ENCODE measurements around the gene CNP.

The CNP gene

GRCh38 chr17:41942626-41943373 lies 23.8 kb upstream of the CNP start:
- no peak for DNase-seq (ENCODE audit: low spot score)

DNA sequence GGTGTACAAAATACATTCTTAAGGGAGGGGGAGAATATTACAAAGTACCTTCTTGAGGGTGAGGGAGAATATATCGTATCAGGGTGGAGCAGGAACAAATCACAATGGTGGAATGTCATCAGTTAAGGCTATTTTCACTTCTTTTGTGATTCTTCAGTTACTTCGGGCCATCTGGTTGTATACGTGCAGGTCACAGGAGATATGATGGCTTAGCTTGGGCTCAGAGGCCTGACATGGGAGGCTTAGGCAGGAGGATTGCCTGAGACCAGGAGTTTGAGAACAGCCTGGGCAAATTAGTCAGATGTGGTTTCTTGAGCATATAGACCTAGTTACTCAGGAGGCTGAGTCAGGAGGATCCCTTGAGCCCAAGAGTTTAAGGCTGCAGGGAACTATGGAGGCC lies 23.1 kb upstream of the CNP start:
- DNase-seq (ENCODE audit: low spot score): no peak

DNA sequence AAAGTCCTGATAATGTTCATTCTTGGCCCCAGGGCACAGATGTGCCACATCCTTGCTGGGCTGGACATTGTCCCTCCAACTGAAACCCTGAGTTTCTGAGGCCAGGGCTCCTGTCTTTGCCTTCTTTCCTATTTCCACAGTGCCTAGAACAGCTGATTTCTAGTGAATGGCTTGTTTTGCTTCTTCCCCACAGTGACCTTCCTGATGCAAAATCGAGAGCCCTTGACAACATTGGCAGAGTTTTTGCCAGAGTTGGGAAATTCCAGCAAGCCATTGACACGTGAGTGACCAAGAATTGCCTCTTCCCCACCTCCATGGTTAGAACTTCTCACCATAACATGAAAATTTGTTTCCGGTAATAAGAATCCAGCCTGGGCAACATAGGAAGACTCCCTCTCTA lies 21.7 kb upstream of the CNP start:
- no peak for DNase-seq (ENCODE audit: low spot score)

- DNase-seq (ENCODE audit: low spot score): no peak
These were observed 17.7 kb upstream of the CNP start for GRCh38 chr17:41948762-41949460.

GRCh38 chr17:41956522-41956921 lies 10.1 kb upstream of the CNP start:
- no peak for DNase-seq (ENCODE audit: low spot score)

DNA sequence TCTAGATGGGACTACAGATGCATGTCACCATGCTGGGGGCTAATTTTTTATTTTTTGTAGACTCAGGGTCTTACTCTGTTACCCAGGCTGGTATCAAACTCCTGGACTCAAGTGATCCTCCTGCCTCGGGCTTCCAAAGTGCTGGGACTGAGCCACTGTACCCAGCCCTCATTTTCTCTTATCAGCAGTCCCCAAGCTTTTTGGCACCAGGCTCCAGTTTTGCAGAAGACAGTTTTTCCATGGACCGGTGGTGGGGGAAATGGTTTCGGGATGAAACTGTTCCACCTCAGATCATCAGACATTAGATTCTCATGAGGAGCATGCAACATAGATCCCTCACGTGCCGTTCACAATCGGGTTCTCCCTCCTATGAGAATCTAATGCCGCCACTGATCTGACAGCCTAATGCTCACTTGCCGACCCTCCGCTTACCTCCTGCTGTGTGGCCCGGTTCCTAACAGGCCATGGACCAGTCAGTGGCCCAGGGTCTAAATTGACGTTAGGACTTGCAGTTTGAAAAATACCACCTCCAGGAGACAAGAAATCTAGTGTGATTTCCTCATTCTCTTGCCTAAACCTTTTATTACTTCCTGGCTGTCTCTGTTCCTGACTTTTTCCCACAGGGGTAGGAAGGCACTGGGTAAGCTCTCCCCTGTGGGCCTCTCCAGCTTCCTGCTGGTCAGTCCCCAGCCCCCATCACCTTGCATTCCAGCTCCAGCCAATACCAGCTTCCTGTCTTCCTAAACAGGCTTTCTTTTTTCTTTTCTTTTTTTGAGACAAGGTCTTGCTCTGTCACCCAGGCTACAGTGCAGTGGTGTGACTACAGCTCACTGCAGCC lies 9.3 kb upstream of the CNP start:
- no peak for DNase-seq (ENCODE audit: low spot score)

- DNase-seq (ENCODE audit: low spot score): no peak
These were observed 8.6 kb upstream of the CNP start for GRCh38 chr17:41957869-41958439.

DNA sequence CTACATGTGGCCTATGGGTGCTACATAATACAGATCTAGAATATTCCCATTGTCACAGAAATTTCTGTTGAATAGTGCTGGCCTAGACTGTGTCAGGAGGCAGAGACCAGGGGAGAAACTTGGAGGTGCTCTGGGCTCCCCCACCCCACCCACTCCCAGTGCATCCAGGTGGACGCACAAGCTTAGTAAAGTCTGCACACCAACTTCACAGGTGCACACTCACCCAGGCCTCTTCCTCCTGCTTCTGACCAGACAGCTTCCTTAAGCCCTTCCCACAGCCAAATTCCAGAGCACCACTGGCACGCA lies 7.6 kb upstream of the CNP start:
- DNase-seq (ENCODE audit: low spot score): no peak

DNA sequence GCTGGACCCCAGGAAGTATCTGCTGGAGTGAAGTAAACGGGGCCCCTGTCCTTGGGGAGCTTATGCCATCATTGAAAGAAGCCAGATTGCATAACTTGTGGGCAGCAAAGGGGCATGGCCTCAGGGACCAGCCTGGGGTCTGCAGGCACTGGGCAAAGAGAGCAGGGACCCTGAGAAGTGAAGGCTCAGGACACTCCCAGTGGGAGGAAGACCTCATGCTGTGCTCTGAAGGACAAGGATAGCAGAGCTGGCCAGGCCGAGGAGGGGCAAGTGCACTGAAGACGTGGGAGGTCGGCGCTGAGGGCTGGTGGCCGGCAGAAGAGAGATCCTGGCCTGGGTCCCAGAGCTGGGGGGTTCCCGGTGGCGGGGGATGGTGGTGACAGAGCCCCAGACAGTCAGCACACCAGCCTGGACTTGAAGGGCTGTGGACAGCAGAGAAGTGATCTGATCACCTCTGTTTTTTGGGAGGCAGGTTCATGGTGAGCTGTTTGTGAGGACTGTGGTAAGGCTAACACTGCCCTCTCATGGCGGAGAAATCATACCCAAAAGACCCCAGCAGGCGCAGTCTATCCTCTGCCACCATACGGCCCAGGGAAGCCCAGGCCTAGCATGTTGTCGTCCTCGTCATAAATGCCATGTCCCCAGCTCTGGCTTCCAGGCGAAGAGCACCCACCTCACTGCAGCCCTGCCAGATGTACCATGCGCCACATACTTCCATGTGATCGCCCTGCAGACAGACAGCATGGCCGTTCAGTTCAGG lies 7.1 kb upstream of the CNP start:
- peak; percentile 44 for DNase-seq (ENCODE audit: low spot score)

GRCh38 chr17:41962111-41962510 lies 4.5 kb upstream of the CNP start:
- DNase-seq (ENCODE audit: low spot score): no peak

- DNase-seq (ENCODE audit: low spot score): peak; percentile 76
These were observed 3.7 kb upstream of the CNP start for GRCh38 chr17:41962768-41963434.

- peak; percentile 36 for DNase-seq (ENCODE audit: low spot score)
These were observed 717 bp upstream of the CNP start for GRCh38 chr17:41965694-41966462.

DNA sequence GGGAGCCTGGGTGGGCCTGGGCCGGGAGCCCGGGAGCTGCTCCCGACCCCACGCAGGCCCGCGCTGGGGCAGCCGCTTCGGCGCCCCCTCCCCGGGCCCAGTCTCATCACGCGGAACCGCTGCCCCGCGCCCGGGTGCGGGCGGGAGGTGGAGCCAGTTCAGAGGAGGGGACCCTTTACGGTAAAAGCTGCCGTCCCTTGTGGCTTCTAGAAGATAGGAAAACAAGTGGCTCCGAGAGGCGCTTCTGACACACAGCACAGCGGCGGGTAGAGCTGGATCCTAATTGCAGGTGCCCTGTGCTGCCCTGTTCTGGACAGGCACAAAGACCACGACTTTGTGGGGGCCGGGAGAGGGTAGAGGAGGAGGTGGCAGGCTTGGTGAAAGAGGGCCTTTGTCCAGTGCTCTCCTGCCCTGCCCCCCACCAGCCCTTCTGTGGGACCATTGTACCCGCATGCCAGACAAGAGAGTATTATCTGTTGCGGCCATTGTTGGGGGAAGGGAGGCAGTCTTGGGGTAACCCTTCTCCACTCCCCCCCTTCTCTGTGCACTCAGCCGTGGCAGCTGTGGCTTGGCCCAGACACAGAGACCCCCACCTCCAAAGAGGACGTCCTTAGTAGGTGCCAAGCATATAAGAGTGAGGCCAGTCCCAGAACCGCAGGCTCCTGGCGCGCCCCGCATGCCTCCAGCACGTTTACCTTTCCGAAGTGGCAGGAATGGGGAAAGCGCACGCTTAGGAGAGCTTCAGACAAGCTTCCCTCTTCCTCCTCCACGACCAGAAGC lies 736 bp downstream of the CNP start:
- no peak for DNase-seq (ENCODE audit: low spot score)

DNA sequence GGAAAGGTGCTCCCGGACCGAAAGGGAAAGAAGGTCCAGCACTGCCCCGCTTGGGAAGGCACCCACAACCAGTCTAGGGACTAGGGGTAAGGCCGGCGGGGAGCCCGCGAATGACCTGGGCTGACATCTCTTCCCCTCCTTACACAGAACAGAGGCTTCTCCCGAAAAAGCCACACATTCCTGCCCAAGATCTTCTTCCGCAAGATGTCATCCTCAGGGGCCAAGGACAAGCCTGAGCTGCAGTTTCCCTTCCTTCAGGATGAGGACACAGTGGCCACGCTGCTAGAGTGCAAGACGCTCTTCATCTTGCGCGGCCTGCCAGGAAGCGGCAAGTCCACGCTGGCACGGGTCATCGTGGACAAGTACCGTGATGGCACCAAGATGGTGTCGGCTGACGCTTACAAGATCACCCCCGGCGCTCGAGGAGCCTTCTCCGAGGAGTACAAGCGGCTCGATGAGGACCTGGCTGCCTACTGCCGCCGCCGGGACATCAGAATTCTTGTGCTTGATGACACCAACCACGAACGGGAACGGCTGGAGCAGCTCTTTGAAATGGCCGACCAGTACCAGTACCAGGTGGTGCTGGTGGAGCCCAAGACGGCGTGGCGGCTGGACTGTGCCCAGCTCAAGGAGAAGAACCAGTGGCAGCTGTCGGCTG lies 1.5 kb downstream of the CNP start:
- DNase-seq (ENCODE audit: low spot score): no peak

- no peak for DNase-seq (ENCODE audit: low spot score)
These were observed 2.1 kb downstream of the CNP start for GRCh38 chr17:41968676-41969075.

DNA sequence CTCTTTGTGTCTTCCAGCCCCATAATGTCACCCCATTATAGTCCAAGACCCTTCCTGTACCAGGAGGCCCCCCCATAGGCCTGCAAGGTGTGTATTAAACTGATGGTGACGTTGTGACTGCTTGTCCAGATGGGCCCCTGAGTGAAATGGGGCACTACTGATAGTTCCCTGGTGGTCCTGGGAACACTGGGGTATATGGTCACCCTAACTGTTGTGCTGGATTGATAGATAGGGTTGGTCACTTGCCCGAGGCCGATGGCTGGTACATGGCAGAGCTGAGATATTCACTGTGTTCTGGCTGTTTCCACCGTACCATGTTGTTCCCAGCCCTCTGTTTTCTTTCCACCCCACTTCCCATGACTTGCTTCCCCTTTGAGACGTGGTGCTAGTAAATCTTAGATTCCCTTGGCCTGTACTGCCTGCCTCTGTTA lies 4.3 kb downstream of the CNP start:
- no peak for DNase-seq (ENCODE audit: low spot score)

DNA sequence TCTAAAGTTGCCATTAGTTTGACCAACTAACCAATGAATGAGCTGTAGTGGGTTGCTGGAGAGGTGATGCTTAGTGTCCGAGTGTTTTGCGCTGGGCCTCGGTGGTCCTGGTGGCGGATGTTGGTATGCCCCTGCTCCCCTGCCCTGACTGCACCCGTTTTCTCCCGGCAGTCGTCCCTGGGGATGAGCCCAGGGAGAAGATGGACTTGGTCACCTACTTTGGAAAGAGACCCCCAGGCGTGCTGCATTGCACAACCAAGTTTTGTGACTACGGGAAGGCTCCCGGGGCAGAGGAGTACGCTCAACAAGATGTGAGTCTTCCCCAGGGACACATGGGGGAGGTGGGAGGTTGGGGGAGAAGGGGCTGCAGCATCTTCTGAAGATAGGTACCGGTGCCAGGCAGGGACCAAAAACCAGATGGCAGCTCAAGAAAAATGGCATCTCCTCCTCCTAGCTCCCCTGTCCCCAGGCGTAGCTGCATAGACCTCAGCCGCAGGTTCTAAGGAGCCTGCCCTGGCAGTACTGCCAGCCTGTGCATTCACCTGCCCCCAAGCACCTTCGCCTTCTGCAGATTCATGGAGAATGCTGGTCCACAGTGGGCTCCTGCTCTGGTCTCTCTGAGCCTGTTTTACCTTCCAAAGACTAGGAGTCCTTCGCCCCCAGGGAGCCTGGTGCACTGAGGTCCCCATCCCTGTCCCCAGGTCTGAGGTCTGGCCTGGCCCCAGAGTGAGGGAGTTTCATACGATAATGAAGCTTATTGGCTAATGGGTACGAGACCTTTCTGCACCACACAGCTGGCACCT lies 5.3 kb downstream of the CNP start:
- no peak for DNase-seq (ENCODE audit: low spot score)

All from AG08395 (cell line).